GM12873 (cell line): ENCODE results near the gene NMNAT3.

Experiments
- TF ChIP-seq, protein P1 (sequence below): IDR thresholded peaks from 2 replicates; pipeline ENCODE4 v1.5.1; 2012; ENCODE audit warnings: low read depth, mild to moderate bottlenecking, moderate library complexity, low read length, control low read depth; ENCODE audit not compliant: insufficient read depth; ENCODE audit errors: missing control alignments

The NMNAT3 gene

DNA sequence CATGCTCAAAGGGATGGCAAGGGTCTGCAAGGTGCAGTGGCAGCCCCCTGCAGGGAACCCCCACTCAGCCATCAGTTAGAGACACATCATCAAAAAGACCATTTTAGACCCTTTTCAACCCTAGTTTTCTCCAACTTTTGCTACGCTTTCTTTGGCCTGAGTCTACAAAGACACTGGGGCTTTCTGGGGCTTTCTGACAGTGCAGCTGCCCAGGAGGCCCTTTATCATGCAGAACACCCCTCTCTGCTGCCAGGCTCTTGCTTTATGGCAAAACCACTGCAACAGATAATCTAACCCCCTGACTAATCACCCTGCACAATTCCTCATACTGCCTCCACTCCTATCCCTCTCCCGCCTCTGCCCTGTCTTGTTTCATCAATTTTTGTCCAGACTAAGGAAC is 2.4 kb downstream of the NMNAT3 start:
- TF ChIP-seq, protein P1, sequence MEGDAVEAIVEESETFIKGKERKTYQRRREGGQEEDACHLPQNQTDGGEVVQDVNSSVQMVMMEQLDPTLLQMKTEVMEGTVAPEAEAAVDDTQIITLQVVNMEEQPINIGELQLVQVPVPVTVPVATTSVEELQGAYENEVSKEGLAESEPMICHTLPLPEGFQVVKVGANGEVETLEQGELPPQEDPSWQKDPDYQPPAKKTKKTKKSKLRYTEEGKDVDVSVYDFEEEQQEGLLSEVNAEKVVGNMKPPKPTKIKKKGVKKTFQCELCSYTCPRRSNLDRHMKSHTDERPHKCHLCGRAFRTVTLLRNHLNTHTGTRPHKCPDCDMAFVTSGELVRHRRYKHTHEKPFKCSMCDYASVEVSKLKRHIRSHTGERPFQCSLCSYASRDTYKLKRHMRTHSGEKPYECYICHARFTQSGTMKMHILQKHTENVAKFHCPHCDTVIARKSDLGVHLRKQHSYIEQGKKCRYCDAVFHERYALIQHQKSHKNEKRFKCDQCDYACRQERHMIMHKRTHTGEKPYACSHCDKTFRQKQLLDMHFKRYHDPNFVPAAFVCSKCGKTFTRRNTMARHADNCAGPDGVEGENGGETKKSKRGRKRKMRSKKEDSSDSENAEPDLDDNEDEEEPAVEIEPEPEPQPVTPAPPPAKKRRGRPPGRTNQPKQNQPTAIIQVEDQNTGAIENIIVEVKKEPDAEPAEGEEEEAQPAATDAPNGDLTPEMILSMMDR = no peak

DNA sequence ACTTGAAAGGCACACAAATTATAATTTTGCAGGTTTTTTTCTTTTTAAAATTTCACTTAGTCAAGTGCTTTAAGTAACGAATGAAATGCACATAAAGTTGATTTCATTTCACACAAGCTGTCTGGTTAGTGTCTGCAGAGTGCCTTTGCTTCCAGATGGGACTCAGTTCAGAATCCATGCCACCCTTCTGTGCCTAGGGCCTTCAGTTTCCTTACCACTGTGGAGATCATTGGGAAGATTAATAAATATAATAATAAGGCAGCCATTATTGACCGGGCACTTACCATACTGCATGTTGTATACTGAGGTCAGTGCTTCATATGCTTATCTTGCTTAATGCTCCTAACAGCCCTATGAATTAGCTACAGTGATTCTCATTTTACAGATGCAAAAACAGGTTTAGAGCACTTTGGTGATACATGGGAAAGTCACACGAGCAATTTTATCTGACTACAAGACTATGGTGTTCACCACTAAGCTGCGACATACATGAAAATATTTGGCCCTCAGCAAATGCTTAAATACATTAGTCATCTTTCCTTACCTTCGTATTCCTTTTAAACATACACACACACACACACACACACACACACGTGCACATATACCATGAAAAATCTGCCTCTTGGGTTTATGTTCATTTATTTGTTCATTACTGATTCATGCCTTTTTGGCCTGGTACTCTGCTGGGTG is 3.1 kb downstream of the NMNAT3 start:
- TF ChIP-seq, protein P1 = no peak

DNA sequence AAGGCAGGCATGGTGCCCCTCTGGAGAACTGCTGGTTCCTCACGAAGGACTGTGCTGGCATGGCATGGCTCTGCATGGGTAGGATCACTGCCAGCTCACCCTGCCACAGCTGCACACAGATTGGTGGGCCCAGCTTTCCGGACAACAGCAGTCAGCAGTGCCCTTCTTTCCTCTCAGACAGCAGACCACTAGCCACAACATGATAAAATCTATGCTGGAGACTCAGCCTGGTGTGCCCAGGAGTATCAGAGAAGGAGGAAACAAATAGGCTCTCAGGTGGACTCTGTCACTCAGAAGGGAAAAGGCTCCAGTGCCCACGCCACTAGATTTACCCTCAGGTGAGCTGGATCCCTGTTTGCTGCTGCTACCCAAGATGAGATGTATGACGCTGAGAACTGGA is 4.9 kb downstream of the NMNAT3 start:
- TF ChIP-seq, protein P1 = no peak

DNA sequence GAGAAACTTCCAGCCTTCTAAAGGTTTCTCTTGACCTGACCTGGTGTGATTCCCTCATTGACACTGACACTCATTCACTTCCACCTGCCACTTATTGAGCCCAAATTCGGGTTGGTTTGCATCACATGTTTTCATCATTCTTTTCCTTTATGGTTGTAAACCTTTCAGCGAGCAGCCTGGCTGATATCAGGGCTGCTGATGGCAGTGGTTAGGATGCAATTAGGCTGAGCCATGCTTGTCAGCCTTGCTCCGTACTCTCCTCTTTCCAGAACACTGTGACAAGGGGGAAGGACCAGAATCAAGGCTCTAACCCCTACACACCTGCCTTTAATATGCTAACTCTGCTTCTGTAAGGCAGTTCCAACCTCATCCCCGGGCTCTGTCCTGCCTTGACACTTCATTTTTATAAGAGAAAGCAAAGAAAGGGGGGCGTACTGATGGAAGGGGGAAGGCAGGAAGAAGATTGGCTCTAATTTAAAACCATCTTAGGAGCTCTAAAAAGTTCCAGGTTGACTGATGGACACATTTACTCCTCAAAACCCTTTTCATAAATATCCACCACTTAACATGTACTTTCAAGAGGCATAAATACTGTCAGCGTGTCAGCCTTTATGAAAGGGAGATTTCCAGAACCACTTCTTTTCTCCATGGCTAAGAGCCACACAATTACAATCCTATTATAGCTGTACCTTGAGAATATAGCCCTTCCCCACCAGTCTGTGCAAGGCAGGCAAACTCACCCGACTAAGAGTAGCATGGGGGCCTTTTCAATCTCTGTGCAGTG is 5.7 kb downstream of the NMNAT3 start:
- TF ChIP-seq, protein P1 = no peak

DNA sequence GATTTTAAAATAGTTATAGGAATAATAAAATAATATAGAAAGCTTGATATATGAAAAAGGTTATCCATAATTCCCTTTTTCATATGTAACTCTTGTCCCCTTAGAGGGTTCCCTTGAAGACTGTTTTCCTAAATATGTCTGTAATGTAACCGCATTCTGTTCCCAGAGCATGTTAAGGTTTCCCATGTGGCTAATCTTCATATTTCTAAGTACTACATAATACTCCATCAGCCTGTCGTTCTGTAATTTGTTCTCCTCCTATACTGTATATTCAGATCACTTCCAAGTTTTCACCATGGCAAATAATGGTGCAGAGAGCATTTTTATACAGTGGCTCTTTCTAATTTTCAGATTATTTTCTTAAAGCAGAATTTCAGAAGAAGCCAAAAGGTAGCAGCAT is 6.7 kb downstream of the NMNAT3 start:
- TF ChIP-seq, protein P1 = no peak

DNA sequence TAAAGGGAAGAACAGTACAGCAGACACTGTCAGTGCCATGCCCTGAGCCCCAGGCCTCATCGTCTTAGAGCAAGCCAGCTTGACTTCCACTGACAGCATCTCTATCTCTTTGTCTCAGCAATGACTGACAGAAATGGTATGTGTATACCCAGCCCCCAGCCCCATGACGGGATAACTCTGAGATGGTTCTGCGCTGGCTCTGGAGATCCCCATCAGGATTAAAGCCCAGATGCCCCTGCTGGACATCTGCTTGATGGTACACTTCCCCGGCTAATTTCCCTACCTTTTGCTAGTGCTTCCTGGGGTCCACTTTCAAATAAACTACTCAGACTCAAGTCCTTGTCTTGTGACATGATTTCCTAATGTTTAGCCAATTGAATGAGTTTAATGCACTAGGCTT is 7.6 kb downstream of the NMNAT3 start:
- TF ChIP-seq, protein P1 = no peak

DNA sequence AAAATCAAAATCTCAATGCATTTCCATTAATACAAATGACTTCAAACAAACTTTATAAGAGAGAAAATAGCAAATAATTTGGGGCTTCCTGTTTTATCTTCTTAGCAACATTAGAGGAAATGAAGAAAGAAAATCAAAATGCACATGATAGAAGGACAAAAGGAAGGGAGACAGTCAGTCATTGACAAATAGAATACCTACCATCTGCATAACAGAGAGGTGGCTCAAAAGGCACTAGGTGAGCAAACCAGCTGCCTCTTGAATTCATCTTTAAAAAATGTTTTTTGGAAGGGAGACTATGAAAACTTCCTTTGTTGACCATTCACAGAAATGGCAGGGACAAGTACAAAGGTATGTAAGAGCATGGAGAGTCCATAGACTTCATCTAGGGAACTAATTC is 9.4 kb downstream of the NMNAT3 start:
- TF ChIP-seq, protein P1 = no peak
